Measurements from ENCODE around the gene RHOV. TPM values are rescaled to one million over a fixed set of nuclear protein-coding genes. Genes with fewer than 3 reads are reported as not detected.

The RHOV gene, protein sequence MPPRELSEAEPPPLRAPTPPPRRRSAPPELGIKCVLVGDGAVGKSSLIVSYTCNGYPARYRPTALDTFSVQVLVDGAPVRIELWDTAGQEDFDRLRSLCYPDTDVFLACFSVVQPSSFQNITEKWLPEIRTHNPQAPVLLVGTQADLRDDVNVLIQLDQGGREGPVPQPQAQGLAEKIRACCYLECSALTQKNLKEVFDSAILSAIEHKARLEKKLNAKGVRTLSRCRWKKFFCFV
- total RNA-seq (under 1 TPM; 0.24 to 0.40 TPM), polyA plus RNA-seq (not detected)

DNA sequence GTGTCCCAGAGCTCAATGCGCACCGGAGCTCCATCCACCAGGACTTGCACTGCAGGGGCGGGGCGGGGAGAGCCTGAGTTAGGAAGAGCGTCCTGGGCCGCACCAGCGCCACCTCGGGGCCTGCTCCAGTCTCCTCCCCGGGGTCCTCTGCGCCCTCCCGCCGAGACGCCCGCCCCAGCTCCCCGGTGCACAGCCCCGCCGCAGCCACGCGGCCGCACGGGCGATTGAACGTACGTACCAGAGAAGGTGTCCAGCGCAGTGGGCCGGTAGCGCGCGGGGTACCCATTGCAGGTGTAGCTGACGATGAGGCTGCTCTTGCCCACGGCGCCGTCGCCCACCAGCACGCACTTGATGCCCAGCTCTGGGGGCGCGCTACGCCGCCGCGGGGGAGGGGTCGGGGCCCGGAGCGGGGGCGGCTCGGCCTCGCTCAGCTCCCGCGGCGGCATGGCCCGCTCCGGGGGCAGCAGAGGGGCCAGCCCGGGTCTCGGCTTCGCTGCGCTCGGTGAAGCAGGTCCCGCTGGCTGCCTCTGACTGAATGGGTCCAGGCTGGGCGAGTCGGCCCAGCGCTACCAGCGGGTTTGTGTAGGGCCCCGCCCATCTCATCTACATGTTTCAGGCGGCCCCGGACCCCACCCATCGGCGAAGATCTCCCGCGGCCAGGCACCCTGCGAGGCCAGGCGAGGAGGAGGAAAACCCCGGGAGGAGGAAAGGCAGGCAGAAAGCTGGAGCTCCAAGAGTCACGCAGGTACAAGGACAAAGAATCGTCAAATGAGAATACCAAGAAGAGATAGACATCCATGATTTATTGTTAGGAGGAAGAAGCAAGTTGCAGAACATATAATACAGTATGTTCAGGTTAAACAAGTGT lies at the start of gene RHOV:
RHOV (minus strand) TSS at position 541 of the 868 bp plus-strand sequence; CDS start at position 446, 95 bp downstream.
- peak within 1 kb of the TSS; percentile 83 to 96 (median 84) for H3K4me3 Mint-ChIP-seq
- POLR2A ChIA-PET: interaction anchor here (0.5 to 1.0 kb wide), 2 partner anchors 20 to 234 kb away, joined by 4 to 5 read pairs; no protein-coding TSS in a partner anchor
- peak; percentile 31 to 61 (median 41) for DNase-seq

DNA sequence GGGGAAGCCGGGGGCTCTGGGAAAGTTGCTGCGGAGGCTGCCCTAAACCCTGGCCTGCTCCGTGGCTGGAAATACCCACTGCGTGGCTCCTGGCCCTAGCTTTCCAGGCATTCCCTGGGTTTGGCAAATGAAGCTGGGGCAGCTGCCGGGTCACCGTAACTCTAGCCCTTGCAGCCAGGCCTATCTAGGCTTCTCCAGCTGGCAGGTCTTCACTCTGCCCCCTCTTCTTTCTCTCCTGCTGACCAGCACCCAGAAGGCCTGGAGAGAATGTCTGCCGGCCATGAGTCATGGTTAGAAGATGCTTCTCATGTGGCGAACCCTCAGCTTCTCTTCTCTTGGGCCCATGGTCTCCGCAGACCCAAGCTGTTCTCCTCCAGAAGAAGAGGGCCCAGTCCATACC lies 49.5 kb upstream of the RHOV start:
- ChIA-PET CTCF (interaction anchor here (0.8 to 2.0 kb wide), 2 partner anchors 17 to 18 kb away, joined by 3 to 7 read pairs; no protein-coding TSS in a partner anchor), POLR2A (interaction anchor here (0.7 kb wide), 1 partner anchor 14 kb away, joined by 3 read pairs; no protein-coding TSS in a partner anchor)
- H3K36me3 Mint-ChIP-seq: no peaks in the 10 kb centered on the region
- H3K4me1 Mint-ChIP-seq: peaks cover 12 to 30% (median 17%) of the 10 kb centered on the region in 3 donors
- H3K27ac ChIP-seq (ENCODE audit: low read depth, low read length): no peak overlapping the region
- no peak overlapping the region for H3K27ac Mint-ChIP-seq
- H3K4me1 ChIP-seq (ENCODE audit: insufficient read depth, low read length): peaks cover 13% of the 10 kb centered on the region
- DNase-seq: no peak
- H3K4me3 ChIP-seq (ENCODE audit: low read length): no peak overlapping the region
- peaks cover 25% of the 10 kb centered on the region for H3K27me3 ChIP-seq (ENCODE audit: insufficient read depth, low read length, poor library complexity, severe bottlenecking)
- no peaks in the 10 kb centered on the region for H3K9me3 Mint-ChIP-seq
- no peaks in the 10 kb centered on the region for H3K9me3 ChIP-seq (ENCODE audit: low read length)
- no peak overlapping the region for H3K4me3 Mint-ChIP-seq
- peaks cover 20 to 29% of the 10 kb centered on the region in 2 donors for H3K27me3 Mint-ChIP-seq
- H3K36me3 ChIP-seq (ENCODE audit: insufficient read depth, low read length): no peaks in the 10 kb centered on the region

More for the DNA sequence above, at the start of gene RHOV:
- H3K27me3 Mint-ChIP-seq: peaks cover 8 to 9% of the 10 kb centered on the region in 2 donors
- CTCF ChIA-PET: interaction anchor here (0.6 to 5.7 kb wide), 5 partner anchors 15 to 732 kb away, joined by 3 to 29 read pairs (median 4); partner anchors contain the start of genes SPINT1 and VPS18
- Histone ChIP-seq H3K36me3 (ENCODE audit: insufficient read depth, low read length) (no peaks in the 10 kb centered on the region), H3K4me3 (ENCODE audit: low read length) (peak within 1 kb of the TSS; percentile 65), H3K4me1 (ENCODE audit: insufficient read depth, low read length) (peaks cover 3% of the 10 kb centered on the region), H3K9me3 (ENCODE audit: low read length) (no peaks in the 10 kb centered on the region), H3K27ac (ENCODE audit: low read depth, low read length) (no peak within 1 kb of the TSS), H3K27me3 (ENCODE audit: insufficient read depth, low read length, poor library complexity, severe bottlenecking) (peaks cover 5% of the 10 kb centered on the region)
- no peaks in the 10 kb centered on the region for H3K9me3 Mint-ChIP-seq
- H3K4me1 Mint-ChIP-seq: peaks cover 5 to 8% (median 7%) of the 10 kb centered on the region in 3 donors
- H3K27ac Mint-ChIP-seq: peak within 1 kb of the TSS in 1 of 8 donors; percentile 37
- H3K36me3 Mint-ChIP-seq: no peaks in the 10 kb centered on the region

DNA sequence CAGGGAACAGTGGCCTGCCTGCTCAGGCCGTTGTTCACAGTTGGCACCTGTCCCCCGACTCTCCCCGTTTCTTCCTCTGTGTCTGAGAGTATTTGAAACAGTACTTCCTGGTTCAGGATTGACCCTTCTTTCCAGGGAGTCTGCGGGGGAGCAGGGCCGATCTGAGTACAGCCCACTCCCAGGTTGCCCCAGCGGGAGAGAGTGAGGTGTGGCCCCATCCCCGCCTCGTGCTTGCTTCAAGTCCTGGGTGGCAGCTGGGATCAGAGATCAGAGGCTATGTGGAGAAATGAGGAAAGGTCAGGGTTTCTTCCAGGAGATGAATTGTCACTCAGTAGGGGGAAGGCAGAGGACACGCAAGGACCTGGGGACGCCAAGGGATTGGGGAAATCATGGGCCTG lies 48.6 kb upstream of the RHOV start:
- no peak overlapping the region for H3K4me3 ChIP-seq (ENCODE audit: low read length)
- H3K9me3 ChIP-seq (ENCODE audit: low read length): no peaks in the 10 kb centered on the region
- H3K4me1 ChIP-seq (ENCODE audit: insufficient read depth, low read length): peaks cover 11% of the 10 kb centered on the region
- H3K36me3 ChIP-seq (ENCODE audit: insufficient read depth, low read length): no peaks in the 10 kb centered on the region
- H3K27ac Mint-ChIP-seq: no peak overlapping the region
- peaks cover 12 to 25% (median 15%) of the 10 kb centered on the region in 3 donors for H3K4me1 Mint-ChIP-seq
- peaks cover 20% of the 10 kb centered on the region for H3K27me3 ChIP-seq (ENCODE audit: insufficient read depth, low read length, poor library complexity, severe bottlenecking)
- CTCF ChIA-PET: interaction anchor here (0.7 to 1.2 kb wide), 2 partner anchors 8 to 17 kb away, joined by 3 read pairs; no protein-coding TSS in a partner anchor
- POLR2A ChIA-PET: no interaction called here
- H3K4me3 Mint-ChIP-seq: no peak overlapping the region
- DNase-seq: no peak
- H3K36me3 Mint-ChIP-seq: no peaks in the 10 kb centered on the region
- no peaks in the 10 kb centered on the region for H3K9me3 Mint-ChIP-seq
- peaks cover 16 to 28% of the 10 kb centered on the region in 2 donors for H3K27me3 Mint-ChIP-seq
- H3K27ac ChIP-seq (ENCODE audit: low read depth, low read length): no peak overlapping the region

DNA sequence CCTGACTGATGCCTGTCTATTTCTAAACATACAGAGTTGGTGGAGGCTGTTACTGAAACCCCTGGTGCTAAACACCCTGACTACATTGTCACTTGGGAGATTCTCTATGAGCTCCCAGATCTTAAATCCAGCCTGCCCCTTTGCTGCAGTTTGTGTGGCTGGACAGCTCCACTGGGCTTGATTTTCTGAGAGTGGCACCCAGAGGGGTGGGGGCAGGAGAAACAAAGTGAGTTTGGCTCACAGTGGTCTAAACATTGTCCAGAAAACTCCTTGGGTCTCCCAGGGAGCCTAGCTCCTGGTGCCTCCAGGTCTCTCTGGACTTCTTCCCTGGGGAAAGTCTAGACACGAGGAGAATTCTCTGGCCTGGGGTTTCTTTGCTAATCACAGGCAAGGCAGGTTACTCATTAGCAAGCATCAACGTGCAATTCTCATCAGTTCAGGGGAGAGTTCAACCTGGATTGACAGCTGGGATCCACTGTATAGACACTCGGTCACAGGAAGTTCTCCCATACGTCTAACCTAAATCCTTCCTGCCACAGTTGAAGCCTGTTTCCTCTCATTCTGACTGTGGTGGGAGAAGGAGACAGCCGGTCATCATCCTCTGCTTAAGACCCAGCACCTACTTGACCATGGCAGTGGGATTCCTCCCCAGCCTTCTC lies 48.0 kb upstream of the RHOV start:
- ChIA-PET CTCF (interaction anchor here (0.7 to 1.2 kb wide), 2 partner anchors 9 to 16 kb away, joined by 3 read pairs; no protein-coding TSS in a partner anchor), POLR2A (no interaction called here)
- H3K4me1 Mint-ChIP-seq: peaks cover 9 to 21% (median 12%) of the 10 kb centered on the region in 3 donors
- no peak overlapping the region for H3K4me3 ChIP-seq (ENCODE audit: low read length)
- peaks cover 15% of the 10 kb centered on the region for H3K27me3 ChIP-seq (ENCODE audit: insufficient read depth, low read length, poor library complexity, severe bottlenecking)
- no peaks in the 10 kb centered on the region for H3K36me3 ChIP-seq (ENCODE audit: insufficient read depth, low read length)
- no peaks in the 10 kb centered on the region for H3K9me3 ChIP-seq (ENCODE audit: low read length)
- H3K27ac ChIP-seq (ENCODE audit: low read depth, low read length): no peak overlapping the region
- H3K4me3 Mint-ChIP-seq: no peak overlapping the region
- H3K27ac Mint-ChIP-seq: no peak overlapping the region
- no peaks in the 10 kb centered on the region for H3K36me3 Mint-ChIP-seq
- DNase-seq: no peak
- peaks cover 13 to 24% of the 10 kb centered on the region in 2 donors for H3K27me3 Mint-ChIP-seq
- H3K4me1 ChIP-seq (ENCODE audit: insufficient read depth, low read length): peaks cover 9% of the 10 kb centered on the region
- no peaks in the 10 kb centered on the region for H3K9me3 Mint-ChIP-seq

DNA sequence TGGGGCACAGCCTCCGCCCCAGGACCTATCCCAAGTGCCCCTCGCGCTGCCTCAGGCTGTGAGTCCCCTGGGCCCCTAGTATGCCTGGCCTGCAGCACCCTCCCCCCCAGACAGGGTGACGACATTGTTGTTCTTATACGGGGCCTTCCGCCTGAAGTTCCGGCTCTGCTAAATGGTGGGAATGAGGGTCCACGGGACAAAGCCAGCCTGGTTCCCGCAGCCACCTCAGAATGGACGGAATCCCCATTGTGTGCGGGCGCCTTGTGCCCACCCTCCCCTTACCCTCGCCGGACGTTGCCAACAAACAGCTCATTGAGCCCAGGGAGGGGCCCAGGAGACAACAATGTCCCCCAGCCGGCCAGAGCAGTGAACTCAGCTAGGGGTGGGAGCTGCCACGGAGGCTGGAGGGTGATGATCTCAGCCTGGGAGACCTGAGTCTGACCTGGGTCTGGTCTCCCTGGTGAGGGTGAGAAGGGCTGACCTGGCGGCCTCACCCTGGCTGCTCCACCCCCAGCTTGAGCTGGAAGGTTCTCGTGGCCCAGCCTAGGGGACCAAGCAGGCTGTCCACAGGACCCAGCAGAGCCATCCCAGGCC lies 44.9 kb upstream of the RHOV start:
- CTCF ChIA-PET: interaction anchor here (1.0 to 2.1 kb wide), 4 partner anchors 10 to 15 kb away, joined by 3 to 9 read pairs (median 3); no protein-coding TSS in a partner anchor
- H3K36me3 Mint-ChIP-seq: no peaks in the 10 kb centered on the region
- no peak overlapping the region for H3K4me3 Mint-ChIP-seq

DNA sequence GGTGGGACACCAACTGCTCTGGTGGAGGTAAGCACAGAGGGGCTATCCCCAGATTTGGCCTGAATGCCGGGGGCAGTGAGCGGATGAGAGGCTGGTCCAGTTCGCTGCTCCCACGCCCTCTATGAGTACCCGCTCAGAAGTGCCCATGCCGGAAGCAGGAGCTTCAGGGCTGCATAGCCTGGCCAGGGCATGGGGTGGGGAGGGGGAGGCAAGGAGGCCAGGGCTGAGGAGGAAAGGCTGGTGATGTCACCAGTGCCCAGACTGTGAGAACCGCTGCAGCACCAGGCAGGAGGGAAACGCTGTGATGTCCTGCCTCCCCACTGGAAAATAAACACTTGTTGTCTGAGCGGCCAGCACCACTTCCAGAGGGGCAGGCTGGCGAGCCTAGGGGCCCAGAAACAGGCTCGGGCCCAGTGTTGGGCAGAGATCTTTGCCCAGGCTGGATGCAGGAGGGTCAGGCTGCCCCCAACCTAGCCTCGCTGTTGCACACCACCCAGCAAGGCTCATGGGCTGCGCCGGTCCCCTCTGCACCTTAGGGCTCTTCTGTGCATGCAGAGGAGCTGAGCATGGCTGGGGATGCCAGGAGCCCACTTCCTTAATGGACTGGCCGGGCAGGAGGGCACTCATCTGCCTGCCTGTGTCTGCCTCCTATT lies 44.2 kb upstream of the RHOV start:
- H3K36me3 ChIP-seq (ENCODE audit: insufficient read depth, low read length): no peaks in the 10 kb centered on the region
- ChIA-PET POLR2A (interaction anchor here (0.6 kb wide), 1 partner anchor 28 kb away, joined by 3 read pairs; no protein-coding TSS in a partner anchor), CTCF (interaction anchor here (1.0 to 2.1 kb wide), 3 partner anchors 9 to 13 kb away, joined by 3 to 9 read pairs (median 3); no protein-coding TSS in a partner anchor)
- H3K27me3 Mint-ChIP-seq: peaks cover 3 to 6% of the 10 kb centered on the region in 2 donors
- no peaks in the 10 kb centered on the region for H3K9me3 ChIP-seq (ENCODE audit: low read length)
- no peaks in the 10 kb centered on the region for H3K36me3 Mint-ChIP-seq
- no peak overlapping the region for H3K27ac Mint-ChIP-seq
- H3K4me1 Mint-ChIP-seq: no peaks in the 10 kb centered on the region
- H3K4me1 ChIP-seq (ENCODE audit: insufficient read depth, low read length): no peaks in the 10 kb centered on the region
- no peaks in the 10 kb centered on the region for H3K27me3 ChIP-seq (ENCODE audit: insufficient read depth, low read length, poor library complexity, severe bottlenecking)
- H3K27ac ChIP-seq (ENCODE audit: low read depth, low read length): no peak overlapping the region
- no peak overlapping the region for H3K4me3 Mint-ChIP-seq
- H3K4me3 ChIP-seq (ENCODE audit: low read length): no peak overlapping the region
- DNase-seq: no peak
- H3K9me3 Mint-ChIP-seq: no peaks in the 10 kb centered on the region

More for the DNA sequence above, 44.9 kb upstream of the RHOV start:
- no peaks in the 10 kb centered on the region for H3K36me3 ChIP-seq (ENCODE audit: insufficient read depth, low read length)
- no peak overlapping the region for H3K4me3 ChIP-seq (ENCODE audit: low read length)
- Mint-ChIP-seq H3K27ac (no peak overlapping the region), H3K9me3 (no peaks in the 10 kb centered on the region), H3K27me3 (peaks cover 3 to 6% of the 10 kb centered on the region in 2 donors), H3K4me1 (no peaks in the 10 kb centered on the region)
- H3K9me3 ChIP-seq (ENCODE audit: low read length): no peaks in the 10 kb centered on the region
- POLR2A ChIA-PET: no interaction called here
- no peak overlapping the region for H3K27ac ChIP-seq (ENCODE audit: low read depth, low read length)
- H3K27me3 ChIP-seq (ENCODE audit: insufficient read depth, low read length, poor library complexity, severe bottlenecking): no peaks in the 10 kb centered on the region
- H3K4me1 ChIP-seq (ENCODE audit: insufficient read depth, low read length): no peaks in the 10 kb centered on the region
- no peak for DNase-seq

DNA sequence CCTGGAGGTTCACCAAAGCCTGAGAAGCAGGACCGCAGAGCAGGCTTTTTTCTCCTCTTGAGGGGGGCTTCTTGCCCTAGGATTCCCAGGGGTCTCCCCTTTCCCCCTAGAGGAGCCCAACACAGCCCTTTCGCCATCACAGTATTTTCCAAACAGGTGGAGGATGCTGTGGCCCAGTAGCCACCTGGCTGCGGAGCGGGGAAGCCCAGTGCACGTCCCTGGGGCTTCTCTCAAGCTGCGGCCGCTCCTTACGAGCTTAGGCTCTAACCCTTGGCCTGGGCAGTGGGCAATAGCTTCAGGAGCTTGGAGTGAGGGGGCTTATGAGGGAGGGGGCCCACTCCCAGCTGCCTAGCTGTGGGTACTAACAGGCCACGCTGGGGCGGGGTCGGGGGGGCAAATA lies 43.6 kb upstream of the RHOV start:
- H3K27ac Mint-ChIP-seq: no peak overlapping the region
- no peak overlapping the region for H3K4me3 ChIP-seq (ENCODE audit: low read length)
- H3K4me1 ChIP-seq (ENCODE audit: insufficient read depth, low read length): no peaks in the 10 kb centered on the region
- H3K27ac ChIP-seq (ENCODE audit: low read depth, low read length): no peak overlapping the region
- ChIA-PET CTCF (interaction anchor here (1.4 to 2.1 kb wide), 2 partner anchors 10 to 14 kb away, joined by 5 to 9 read pairs; no protein-coding TSS in a partner anchor), POLR2A (interaction anchor here (0.6 kb wide), 1 partner anchor 28 kb away, joined by 3 read pairs; no protein-coding TSS in a partner anchor)
- no peak for DNase-seq
- H3K27me3 ChIP-seq (ENCODE audit: insufficient read depth, low read length, poor library complexity, severe bottlenecking): no peaks in the 10 kb centered on the region
- H3K27me3 Mint-ChIP-seq: peaks cover under 1 to 2% of the 10 kb centered on the region in 2 donors
- H3K4me1 Mint-ChIP-seq: no peaks in the 10 kb centered on the region
- H3K36me3 ChIP-seq (ENCODE audit: insufficient read depth, low read length): no peaks in the 10 kb centered on the region
- no peaks in the 10 kb centered on the region for H3K36me3 Mint-ChIP-seq
- no peaks in the 10 kb centered on the region for H3K9me3 Mint-ChIP-seq
- no peak overlapping the region for H3K4me3 Mint-ChIP-seq
- H3K9me3 ChIP-seq (ENCODE audit: low read length): no peaks in the 10 kb centered on the region
